Spinal cord (tissue), 10 donors: ENCODE results near the gene SLC25A21. TPM values are rescaled to one million over a fixed set of nuclear protein-coding genes. Genes with fewer than 3 reads are reported as not detected.
A peak's percentile ranks its signal among the peaks of the same experiment; 100 is the strongest.

Source experiments
- DNase-seq, 6 donors: peaks; one replicate each; pipeline versions ENCODE4 v3.0.0 to v3.0.0-alpha.2; 2013 to 2015; ENCODE audit warnings: low spot score in 6 of 6, low read depth in 4 of 6
- H3K27ac ChIP-seq: one replicate; pipeline ENCODE4 v1.5.1; 2013; ENCODE audit warnings: low read depth, low read length, control low read depth
- H3K27me3 ChIP-seq: one replicate; pipeline ENCODE4 v1.6.1; 2013; ENCODE audit warnings: low read length; ENCODE audit not compliant: control insufficient read depth, insufficient read depth
- H3K36me3 ChIP-seq: one replicate; pipeline ENCODE4 v1.6.1; 2013; ENCODE audit warnings: low read length; ENCODE audit not compliant: control insufficient read depth, insufficient read depth
- H3K4me1 ChIP-seq: one replicate; pipeline ENCODE4 v1.6.1; 2013; ENCODE audit warnings: low read length; ENCODE audit not compliant: control insufficient read depth, insufficient read depth
- H3K4me3 ChIP-seq: one replicate; pipeline ENCODE4 v1.5.1; 2013; ENCODE audit warnings: low read depth, low read length, control low read depth
- H3K9me3 ChIP-seq: one replicate; pipeline ENCODE4 v1.6.1; 2013; ENCODE audit warnings: low read length; ENCODE audit not compliant: control insufficient read depth, insufficient read depth
- WGBS: methylation state at CpG from one replicate; pipeline ENCODE4 v1.1.5; 2013; ENCODE audit warnings: missing lambda C conversion rate; ENCODE audit not compliant: insufficient coverage; 5-methylcytosine and 5-hydroxymethylcytosine counted together
- polyA plus RNA-seq, 2 donors: library from polyadenylated mRNA; unstranded; fragments of 120-200 nt; gene quantifications; one replicate each; pipeline ENCODE4 v1.2.1, GENCODE V29; 2013; ENCODE audit not compliant: insufficient read length in 2 of 2
- total RNA-seq, 2 donors: library from RNA; depleted of rRNA in 1 of 2; stranded (reverse); fragments of 120-200 nt in 1 of 2; fragments of >200 nt in 1 of 2; gene quantifications; one replicate each; pipeline versions ENCODE4 v1.2.3 to v1.2.4, GENCODE V29; 2013 to 2014
- donor health status: healthy.

Gene SLC25A21
- total and polyA plus RNA-seq, 4 donors = 0.99 to 4.5 (median 2.4) TPM

DNA sequence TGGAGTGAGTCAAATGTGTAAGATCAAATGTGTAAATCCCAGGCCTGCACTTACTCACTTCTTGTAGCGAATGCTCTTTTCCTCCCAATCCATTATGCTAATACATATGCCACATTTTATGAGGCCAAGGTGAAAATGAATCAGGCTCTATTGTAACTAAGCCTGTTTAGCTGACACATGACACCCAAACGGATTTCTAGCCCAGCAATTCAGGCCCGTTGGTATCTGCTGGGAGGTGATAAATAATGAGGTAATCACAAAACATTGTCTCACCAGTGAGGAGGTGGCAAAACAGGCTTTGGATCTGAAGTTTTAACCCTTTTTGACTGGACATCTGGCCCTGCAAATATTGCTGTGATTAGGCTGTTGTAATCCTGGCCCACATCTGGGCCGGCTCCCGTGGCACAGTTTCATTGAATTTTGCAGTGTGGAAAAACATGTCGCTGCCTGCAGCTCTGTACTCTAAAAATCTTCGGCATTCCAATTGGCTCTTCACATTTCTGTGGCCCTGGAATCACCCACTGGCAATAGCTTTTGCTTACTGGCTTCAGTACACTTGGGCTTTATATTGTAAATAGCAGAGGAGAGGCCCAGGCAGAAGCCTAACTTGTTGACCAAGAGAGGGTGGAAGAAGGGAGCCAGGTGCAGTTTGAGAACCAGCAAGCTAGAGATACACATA is 404.7 kb downstream of the SLC25A21 start:
- no peak overlapping the region for H3K27ac ChIP-seq
- H3K9me3 ChIP-seq = no peaks in the 10 kb centered on the region
- no peaks in the 10 kb centered on the region for H3K27me3 ChIP-seq
- 42% methylated on average over 6 of the region's 7 CpGs for whole genome bisulfite sequencing
- H3K36me3 ChIP-seq = no peaks in the 10 kb centered on the region
- H3K4me1 ChIP-seq = no peaks in the 10 kb centered on the region
- no peak for DNase-seq
- no peak overlapping the region for H3K4me3 ChIP-seq

DNA sequence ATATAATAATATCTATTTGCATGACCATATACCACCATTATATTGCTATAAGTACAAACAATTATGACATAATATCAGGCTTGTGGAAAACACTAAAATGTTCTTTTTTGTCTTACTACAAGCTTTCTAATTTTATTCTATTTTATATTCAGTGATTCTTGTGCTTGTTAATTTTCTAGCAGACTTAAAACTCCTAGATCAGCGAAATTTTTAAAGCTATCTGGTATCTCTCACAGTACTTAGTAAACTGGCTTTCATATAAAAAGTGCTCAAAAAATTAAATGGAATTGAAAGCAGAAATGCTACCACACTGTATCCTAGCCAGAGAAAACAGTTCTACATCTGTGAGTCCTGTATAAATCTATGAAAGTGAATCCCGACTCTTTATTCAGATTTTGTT is 405.4 kb downstream of the SLC25A21 start:
- no peaks in the 10 kb centered on the region for H3K27me3 ChIP-seq
- no peak overlapping the region for H3K27ac ChIP-seq
- no peak for DNase-seq
- H3K4me1 ChIP-seq = no peaks in the 10 kb centered on the region
- no peak overlapping the region for H3K4me3 ChIP-seq
- H3K36me3 ChIP-seq = no peaks in the 10 kb centered on the region
- H3K9me3 ChIP-seq = no peaks in the 10 kb centered on the region
- no CpG with 5 or more reads among the region's 2 CpGs for WGBS

DNA sequence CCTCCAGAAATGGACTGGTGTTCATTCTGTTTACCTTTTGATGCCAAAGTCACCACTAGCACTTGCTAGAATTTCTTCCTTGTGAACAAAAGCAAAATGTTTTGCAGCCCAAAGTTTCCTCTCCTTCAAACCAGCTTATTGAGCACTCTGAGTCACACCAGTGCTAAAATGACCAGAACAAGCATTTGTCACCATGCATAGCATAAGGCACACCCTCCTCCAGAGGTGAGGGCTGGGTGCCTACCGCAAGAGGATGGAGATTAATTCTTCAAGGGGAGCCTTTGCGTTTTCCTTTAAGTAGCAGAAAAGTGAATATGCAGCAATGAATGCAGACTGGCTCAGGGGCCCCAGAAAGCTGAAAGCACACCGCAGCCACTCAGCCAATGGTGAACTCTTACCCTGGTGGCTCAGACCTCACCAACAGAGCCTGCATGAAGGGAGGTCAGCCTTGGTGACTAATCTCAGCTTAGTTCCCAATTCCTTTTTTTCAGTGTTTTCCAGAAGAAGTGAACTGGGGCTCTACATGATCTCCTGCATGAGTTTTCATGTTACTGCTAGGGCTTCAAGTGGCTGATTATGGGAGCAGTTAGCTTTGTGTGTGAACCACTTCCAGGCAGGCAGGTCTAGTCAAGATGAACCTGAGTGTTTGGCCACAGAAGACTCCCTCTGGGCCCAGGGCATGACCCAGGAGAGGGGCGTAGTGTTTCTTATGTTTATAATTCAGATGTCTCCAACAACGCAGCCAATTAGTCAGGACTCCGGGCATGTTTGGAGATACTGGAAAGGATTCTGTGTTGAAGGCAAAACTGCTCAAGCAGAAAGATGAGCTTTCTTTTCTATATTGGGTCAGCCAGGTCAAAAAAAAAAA is 414.4 kb downstream of the SLC25A21 start:
- no peak for DNase-seq
- Histone ChIP-seq H3K4me3 (no peak overlapping the region), H3K27me3 (no peaks in the 10 kb centered on the region), H3K9me3 (no peaks in the 10 kb centered on the region), H3K36me3 (no peaks in the 10 kb centered on the region), H3K27ac (no peak overlapping the region), H3K4me1 (no peaks in the 10 kb centered on the region)
- WGBS = 93% methylated on average over 4 of the region's 6 CpGs

DNA sequence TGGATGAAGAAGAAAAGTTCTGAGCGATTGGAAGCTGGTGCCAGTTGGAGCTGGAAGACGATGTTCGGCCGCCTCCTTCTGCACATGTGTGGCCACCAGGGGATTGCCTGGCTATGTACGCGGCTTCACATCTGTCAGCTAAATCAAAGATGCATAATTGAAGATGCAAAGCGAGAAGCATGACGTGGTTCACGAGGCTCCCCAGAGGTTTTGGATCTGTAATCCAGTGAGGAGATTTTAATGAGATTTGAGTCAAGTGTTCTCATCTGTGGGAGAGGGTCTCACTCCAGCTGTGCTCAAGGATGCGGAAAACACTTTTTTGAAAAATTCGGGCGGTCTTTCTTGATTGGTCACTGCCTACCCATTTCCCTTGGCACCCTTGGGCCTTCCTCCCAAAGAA is 416.2 kb downstream of the SLC25A21 start:
- H3K9me3 ChIP-seq = no peaks in the 10 kb centered on the region
- no peaks in the 10 kb centered on the region for H3K36me3 ChIP-seq
- H3K27me3 ChIP-seq = no peaks in the 10 kb centered on the region
- H3K4me1 ChIP-seq = no peaks in the 10 kb centered on the region
- DNase-seq = no peak
- no peak overlapping the region for H3K4me3 ChIP-seq
- H3K27ac ChIP-seq = no peak overlapping the region
- 80% methylated on average over 9 of the region's 12 CpGs for WGBS

DNA sequence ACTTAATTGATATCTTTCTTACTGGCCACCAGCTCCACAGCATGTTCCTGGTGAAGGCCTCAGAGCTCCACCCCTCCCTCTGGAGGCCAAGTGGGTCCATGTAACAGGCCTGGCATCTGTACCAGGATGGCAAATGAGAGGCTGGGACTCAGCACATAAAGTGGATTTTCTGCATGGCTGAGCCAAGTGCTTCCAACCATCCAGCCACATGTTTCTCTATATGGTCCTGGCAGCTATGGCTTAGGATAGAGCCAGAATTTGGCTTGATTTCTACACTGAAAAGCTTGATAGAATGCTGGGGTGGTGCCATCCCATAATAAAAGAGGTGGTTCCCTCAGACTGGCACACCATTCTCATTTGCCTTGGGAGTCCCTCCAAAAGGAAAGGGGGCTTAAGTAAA is 416.6 kb downstream of the SLC25A21 start:
- H3K27me3 ChIP-seq = no peaks in the 10 kb centered on the region
- no peaks in the 10 kb centered on the region for H3K36me3 ChIP-seq
- H3K4me3 ChIP-seq = no peak overlapping the region
- DNase-seq = peak in 2 of 6 donors; percentile 1 to 29
- H3K4me1 ChIP-seq = no peaks in the 10 kb centered on the region
- no peaks in the 10 kb centered on the region for H3K9me3 ChIP-seq
- H3K27ac ChIP-seq = no peak overlapping the region

DNA sequence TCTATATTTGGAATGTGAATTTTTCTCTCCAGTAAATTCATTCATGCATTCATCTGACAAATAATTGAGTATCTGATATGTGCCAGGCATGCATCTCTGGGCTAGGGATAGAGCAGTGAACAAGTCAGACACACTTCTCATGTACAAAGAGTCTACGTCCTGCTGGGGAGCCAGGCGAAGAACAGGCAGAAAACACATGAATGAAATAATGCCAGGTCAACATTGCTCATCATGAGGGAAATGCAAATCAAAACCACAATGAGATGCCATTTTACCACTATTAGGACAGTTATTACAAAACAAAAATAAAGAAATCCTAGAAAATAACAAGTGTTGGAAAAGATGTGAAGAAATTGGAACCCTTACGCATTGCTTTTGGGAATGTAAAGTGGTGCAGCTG is 420.5 kb downstream of the SLC25A21 start:
- Histone ChIP-seq H3K27me3 (no peaks in the 10 kb centered on the region), H3K27ac (no peak overlapping the region), H3K4me1 (no peaks in the 10 kb centered on the region), H3K36me3 (no peaks in the 10 kb centered on the region), H3K9me3 (no peaks in the 10 kb centered on the region), H3K4me3 (no peak overlapping the region)
- DNase-seq = no peak
- WGBS = no CpG with 5 or more reads among the region's 3 CpGs

DNA sequence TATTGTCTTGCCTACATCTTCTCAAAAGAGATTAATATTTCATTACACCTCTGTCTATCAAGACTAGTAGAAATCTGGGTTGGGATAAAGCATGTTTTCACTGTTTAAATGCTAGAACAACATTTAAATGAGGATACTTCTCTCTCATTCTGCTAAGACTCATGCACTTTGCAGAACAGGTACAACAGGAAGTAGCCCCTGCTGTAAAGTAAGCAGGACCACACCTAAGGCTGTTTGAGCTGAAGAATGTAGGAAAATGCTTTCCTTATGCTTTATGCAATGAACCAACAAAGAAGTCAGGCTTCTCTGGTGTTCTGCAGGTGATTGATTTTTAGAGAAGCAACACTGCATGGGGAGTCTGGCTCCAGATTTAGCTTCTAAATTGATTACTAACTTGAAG is 421.3 kb downstream of the SLC25A21 start:
- H3K36me3 ChIP-seq = no peaks in the 10 kb centered on the region
- H3K27me3 ChIP-seq = no peaks in the 10 kb centered on the region
- DNase-seq = no peak

DNA sequence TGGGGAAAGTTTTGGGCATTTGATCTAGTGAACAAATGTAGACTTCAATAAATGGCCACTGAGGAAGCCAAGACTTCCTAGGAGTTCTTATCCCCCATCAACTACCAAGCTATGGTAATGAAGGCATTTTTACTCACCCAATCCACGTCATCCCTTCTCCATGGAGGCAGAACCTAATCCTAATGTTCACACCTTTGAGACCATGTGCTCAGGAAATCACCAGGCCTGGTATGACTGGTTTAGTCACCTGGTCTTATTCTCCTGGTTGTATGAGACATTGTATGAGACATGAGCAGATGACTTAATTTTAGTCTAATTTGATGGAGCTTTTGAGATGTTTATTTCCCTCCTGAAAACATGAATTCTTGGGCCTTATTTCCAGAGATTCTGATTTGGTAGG is 422.2 kb downstream of the SLC25A21 start:
- WGBS = no CpG with 5 or more reads among the region's 1 CpG
- Histone ChIP-seq H3K9me3 (no peaks in the 10 kb centered on the region), H3K36me3 (no peaks in the 10 kb centered on the region), H3K27me3 (no peaks in the 10 kb centered on the region), H3K4me3 (no peak overlapping the region), H3K4me1 (no peaks in the 10 kb centered on the region), H3K27ac (no peak overlapping the region)
- no peak for DNase-seq

More for the DNA sequence above, 421.3 kb downstream of the SLC25A21 start:
- no peaks in the 10 kb centered on the region for H3K4me1 ChIP-seq
- H3K9me3 ChIP-seq = no peaks in the 10 kb centered on the region
- no peak overlapping the region for H3K4me3 ChIP-seq
- no peak overlapping the region for H3K27ac ChIP-seq

DNA sequence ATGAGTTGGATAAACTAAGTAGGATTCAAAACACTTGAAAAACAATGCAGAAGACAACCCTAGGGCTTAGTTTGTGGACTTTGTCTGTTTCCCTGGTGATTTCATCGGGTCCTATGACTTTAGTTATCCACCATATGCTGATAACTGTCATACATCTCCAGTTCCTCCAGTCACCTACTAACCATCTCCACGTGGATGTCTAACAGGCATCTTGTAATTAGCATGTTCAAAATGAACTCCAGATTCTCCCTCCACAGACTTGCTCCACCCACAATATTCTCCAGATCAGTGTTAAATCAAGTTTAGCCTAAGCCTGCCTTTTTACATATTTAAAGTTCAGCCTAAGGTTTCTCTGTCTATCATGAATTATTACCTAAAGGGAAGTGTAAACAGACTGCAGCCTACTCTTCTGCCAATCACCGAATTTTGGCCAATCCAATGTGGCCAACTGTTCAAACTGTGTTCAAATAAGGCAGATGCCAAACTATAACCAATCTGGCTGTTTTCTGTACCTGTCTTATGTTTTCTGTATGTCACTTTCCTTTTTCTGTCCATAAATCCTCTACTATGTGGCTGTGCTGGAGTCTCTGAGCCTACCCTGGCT is 423.7 kb downstream of the SLC25A21 start:
- no peak overlapping the region for H3K27ac ChIP-seq
- H3K4me3 ChIP-seq = no peak overlapping the region
- no peaks in the 10 kb centered on the region for H3K36me3 ChIP-seq
- DNase-seq = no peak
- 93% methylated on average over 3 of the region's 3 CpGs for WGBS
- no peaks in the 10 kb centered on the region for H3K27me3 ChIP-seq
- H3K9me3 ChIP-seq = no peaks in the 10 kb centered on the region
- no peaks in the 10 kb centered on the region for H3K4me1 ChIP-seq
